MCF 10A (cell line): ENCODE results near the gene SCARF2. TPM values are rescaled to one million over a fixed set of nuclear protein-coding genes. Genes with fewer than 3 reads are reported as not detected.
"Not testable (repeated sequence)": the region's sequence is repeated elsewhere in the genome, so short reads cannot be mapped to it uniquely, and the experiment has no call there.

ENCODE experiments used
- BruUV-seq: library from RNA; stranded (reverse); fragments of 400-500 nt; replicated peaks from 2 replicates; lab custom pipeline; 2021; lab: Mats Ljungman, UMichigan
- CTCF ChIA-PET: fragments of 300-600 bp; sonication (Branson Sonifier 250); formaldehyde crosslinking; extraction: SDS; loops from one replicate; lab custom pipeline; 2021; ENCODE audit warnings: antibody characterized with exemption, inconsistent platforms; lab: Yijun Ruan, JAX
- POLR2A ChIA-PET: fragments of 300-600, 350-650 bp; sonication (Branson Sonifier 250); formaldehyde crosslinking; extraction: SDS; loops from one replicate; lab custom pipeline; 2020; ENCODE audit warnings: antibody characterized with exemption, inconsistent platforms; lab: Yijun Ruan, JAX
- DNase-seq: peaks from one replicate; pipeline ENCODE4 v3.0.0-alpha.2; 2018; ENCODE audit not compliant: unreplicated experiment
- H3K27ac Mint-ChIP-seq: one replicate; pipeline ENCODE4 v1.8.0; 2022; ENCODE audit warnings: mild to moderate bottlenecking, low read depth, mixed read lengths; ENCODE audit not compliant: unreplicated experiment
- H3K27me3 Mint-ChIP-seq: one replicate; pipeline ENCODE4 v1.8.0; 2022; ENCODE audit warnings: mixed read lengths; ENCODE audit not compliant: insufficient read depth, unreplicated experiment
- H3K36me3 Mint-ChIP-seq: one replicate; pipeline ENCODE4 v1.8.0; 2022; ENCODE audit warnings: mild to moderate bottlenecking, moderate library complexity, mixed read lengths; ENCODE audit not compliant: insufficient read depth, unreplicated experiment
- H3K4me1 Mint-ChIP-seq: one replicate; pipeline ENCODE4 v1.8.0; 2022; ENCODE audit warnings: mixed read lengths; ENCODE audit not compliant: insufficient read depth, unreplicated experiment
- H3K4me3 Mint-ChIP-seq: one replicate; pipeline ENCODE4 v1.8.0; 2022; ENCODE audit warnings: mild to moderate bottlenecking, moderate library complexity, mixed read lengths; ENCODE audit not compliant: unreplicated experiment
- H3K9me3 Mint-ChIP-seq: one replicate; pipeline ENCODE4 v1.8.0; 2022; ENCODE audit warnings: mixed read lengths; ENCODE audit not compliant: unreplicated experiment
- intact Hi-C: fragments of 100-400 bp; cut with micrococcal nuclease; formaldehyde crosslinking; loops from 2 replicates; pipeline ENCODE4 v1.14.1; 2022
- total RNA-seq: library from RNA; stranded (reverse); gene quantifications from 2 replicates; pipeline ENCODE4 v1.2.3, GENCODE V29; 2022
- TF ChIP-seq, protein P1 (sequence below): fragments of 200-600 bp; IDR thresholded peaks from one replicate; pipeline ENCODE4 v1.8.0; 2022; ENCODE audit warnings: antibody characterized with exemption, mild to moderate bottlenecking; ENCODE audit not compliant: unreplicated experiment

SCARF2 gene
- total RNA-seq, 1 experiment from 2014 or later = 0.35 TPM

- no peaks in the 10 kb centered on the region for H3K9me3 Mint-ChIP-seq
- BruUV-seq = no TSS peak
- TF ChIP-seq, protein P1, sequence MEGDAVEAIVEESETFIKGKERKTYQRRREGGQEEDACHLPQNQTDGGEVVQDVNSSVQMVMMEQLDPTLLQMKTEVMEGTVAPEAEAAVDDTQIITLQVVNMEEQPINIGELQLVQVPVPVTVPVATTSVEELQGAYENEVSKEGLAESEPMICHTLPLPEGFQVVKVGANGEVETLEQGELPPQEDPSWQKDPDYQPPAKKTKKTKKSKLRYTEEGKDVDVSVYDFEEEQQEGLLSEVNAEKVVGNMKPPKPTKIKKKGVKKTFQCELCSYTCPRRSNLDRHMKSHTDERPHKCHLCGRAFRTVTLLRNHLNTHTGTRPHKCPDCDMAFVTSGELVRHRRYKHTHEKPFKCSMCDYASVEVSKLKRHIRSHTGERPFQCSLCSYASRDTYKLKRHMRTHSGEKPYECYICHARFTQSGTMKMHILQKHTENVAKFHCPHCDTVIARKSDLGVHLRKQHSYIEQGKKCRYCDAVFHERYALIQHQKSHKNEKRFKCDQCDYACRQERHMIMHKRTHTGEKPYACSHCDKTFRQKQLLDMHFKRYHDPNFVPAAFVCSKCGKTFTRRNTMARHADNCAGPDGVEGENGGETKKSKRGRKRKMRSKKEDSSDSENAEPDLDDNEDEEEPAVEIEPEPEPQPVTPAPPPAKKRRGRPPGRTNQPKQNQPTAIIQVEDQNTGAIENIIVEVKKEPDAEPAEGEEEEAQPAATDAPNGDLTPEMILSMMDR = no peak
- no peaks in the 10 kb centered on the region for H3K27me3 Mint-ChIP-seq
- ChIA-PET POLR2A (no interaction called here), CTCF (no interaction called here)
- no peaks in the 10 kb centered on the region for H3K4me1 Mint-ChIP-seq
- no peaks in the 10 kb centered on the region for H3K36me3 Mint-ChIP-seq
- DNase-seq = no peak
- no peak overlapping the region for H3K4me3 Mint-ChIP-seq
- intact Hi-C loops = no loop called here
- H3K27ac Mint-ChIP-seq = no peak overlapping the region
These were observed 23.2 kb downstream of the SCARF2 start for GRCh38 chr22:20414450-20414849.

DNA sequence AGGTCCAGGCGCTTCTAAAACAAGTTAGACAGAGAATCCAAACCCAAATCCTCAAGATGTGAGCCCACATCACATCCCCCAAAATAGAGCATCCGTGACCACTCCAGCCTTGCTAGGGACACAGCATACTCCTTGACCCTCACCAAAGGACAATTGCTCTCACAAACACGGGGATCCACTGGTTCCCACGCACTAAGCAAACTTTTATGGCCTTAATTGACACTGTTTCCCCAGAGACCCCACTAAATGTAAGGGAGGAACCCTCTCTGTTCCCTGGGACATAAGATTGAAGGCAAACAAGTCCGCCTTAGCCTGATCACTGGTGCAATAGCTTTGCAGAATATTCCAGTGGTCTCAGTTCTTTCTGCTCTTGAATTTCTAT is 23.6 kb downstream of the SCARF2 start:
- no peak for DNase-seq
- no peaks in the 10 kb centered on the region for H3K36me3 Mint-ChIP-seq
- H3K9me3 Mint-ChIP-seq = no peaks in the 10 kb centered on the region
- POLR2A ChIA-PET = no interaction called here
- no peak overlapping the region for H3K4me3 Mint-ChIP-seq
- intact Hi-C loops = no loop called here
- CTCF ChIA-PET = no interaction called here
- BruUV-seq = no TSS peak
- TF ChIP-seq, protein P1 = no peak
- no peak overlapping the region for H3K27ac Mint-ChIP-seq
- H3K27me3 Mint-ChIP-seq = no peaks in the 10 kb centered on the region
- H3K4me1 Mint-ChIP-seq = no peaks in the 10 kb centered on the region

GRCh38 chr22:20413217-20414058 is 24.2 kb downstream of the SCARF2 start:
- no TSS peak for BruUV-seq
- TF ChIP-seq, protein P1 = no peak
- intact Hi-C loops = no loop called here
- no peaks in the 10 kb centered on the region for H3K9me3 Mint-ChIP-seq
- CTCF ChIA-PET = interaction anchor here (0.6 to 1.6 kb wide), 3 partner anchors 240 to 443 kb away, joined by 3 to 5 read pairs (median 3); no protein-coding TSS in a partner anchor
- no peak for DNase-seq
- H3K36me3 Mint-ChIP-seq = no peaks in the 10 kb centered on the region
- no peak overlapping the region for H3K27ac Mint-ChIP-seq
- H3K4me3 Mint-ChIP-seq = no peak overlapping the region
- POLR2A ChIA-PET = no interaction called here
- no peaks in the 10 kb centered on the region for H3K27me3 Mint-ChIP-seq
- no peaks in the 10 kb centered on the region for H3K4me1 Mint-ChIP-seq

GRCh38 chr22:20412474-20413216 is 25.0 kb downstream of the SCARF2 start:
- H3K4me1 Mint-ChIP-seq = no peaks in the 10 kb centered on the region
- ChIA-PET CTCF (interaction anchor here (0.6 to 1.6 kb wide), 4 partner anchors 241 to 443 kb away, joined by 3 to 5 read pairs (median 3); no protein-coding TSS in a partner anchor), POLR2A (no interaction called here)
- no peaks in the 10 kb centered on the region for H3K27me3 Mint-ChIP-seq
- H3K36me3 Mint-ChIP-seq = no peaks in the 10 kb centered on the region
- intact Hi-C loops = no loop called here
- no peaks in the 10 kb centered on the region for H3K9me3 Mint-ChIP-seq
- no peak for DNase-seq
- BruUV-seq = no TSS peak
- no peak overlapping the region for H3K4me3 Mint-ChIP-seq
- no peak overlapping the region for H3K27ac Mint-ChIP-seq
- TF ChIP-seq, protein P1 = no peak

GRCh38 chr22:20409385-20409784 is 28.2 kb downstream of the SCARF2 start:
- intact Hi-C loops = not testable (repeated sequence)

More at GRCh38 chr22:20409385-20409784, 28.2 kb downstream of the SCARF2 start:
- H3K9me3 Mint-ChIP-seq, H3K27me3 Mint-ChIP-seq, BruUV-seq, H3K4me1 Mint-ChIP-seq, H3K27ac Mint-ChIP-seq, POLR2A ChIA-PET, H3K4me3 Mint-ChIP-seq, DNase-seq: not testable (repeated sequence)
- peaks cover 15% of the 10 kb centered on the region for H3K36me3 Mint-ChIP-seq
- CTCF ChIA-PET = interaction anchor here (2.4 kb wide), 1 partner anchor 9 kb away, joined by 11 read pairs; no protein-coding TSS in a partner anchor
